HepG2 (cell line): ENCODE measurements around the gene SLC4A5. TPM values are rescaled to one million over a fixed set of nuclear protein-coding genes. Genes with fewer than 3 reads are reported as not detected.

Source experiments
- ATAC-seq: fragments of 200-7000 bp; cut with Tn5 transposase; 3 replicates; pipeline ENCODE4 v1.9.1; 2020; ENCODE audit warnings: mild to moderate bottlenecking, moderate library complexity
- BruUV-seq: library from RNA; stranded (reverse); fragments of 400-500 nt; replicated peaks from 2 replicates; lab custom pipeline; 2021; lab: Mats Ljungman, UMichigan
- CTCF ChIA-PET: fragments of 300-600 bp; formaldehyde crosslinking; extraction: SDS; loops from one replicate; lab custom pipeline; 2021; ENCODE audit warnings: low total read pairs, inconsistent platforms, low intra/inter-chr PET ratio; lab: Yijun Ruan, JAX
- POLR2A ChIA-PET: fragments of 350-600 bp; sonication (Branson Sonifier 250); formaldehyde crosslinking; loops from one replicate; lab custom pipeline; 2020; ENCODE audit warnings: antibody characterized with exemption, inconsistent platforms; lab: Yijun Ruan, JAX
- DNase-seq: peaks from one replicate; pipeline ENCODE4 v3.0.0-alpha.2; 2015; ENCODE audit warnings: low spot score
- FAIRE-seq: peaks from 3 replicates; lab custom pipeline; 2011; peaks lifted over from hg19 to GRCh38; lab: Jason Lieb, UNC
- H2AFZ ChIP-seq: one replicate; pipeline ENCODE4 v1.6.1; 2011; ENCODE audit warnings: low read length, inconsistent platforms
- H3K27ac ChIP-seq: fragments of 300-600 bp; 3 replicates; pipeline ENCODE4 v1.8.0; 2011; ENCODE audit warnings: mixed run types, mild to moderate bottlenecking, mixed read lengths, low read length, inconsistent platforms; ENCODE audit not compliant: insufficient read depth; ENCODE audit errors: extremely low read length
- H3K27me3 ChIP-seq, 2 experiments: fragments of 200-600 bp in 1 of 2; 2 replicates in 1 of 2; 3 replicates in 1 of 2; pipeline versions ENCODE4 v1.6.0 to v1.8.0; 2011; ENCODE audit warnings: low read length in 2 of 2, mild to moderate bottlenecking in 2 of 2, moderate library complexity in 2 of 2, inconsistent platforms in 1 of 2; ENCODE audit not compliant: insufficient read depth in 2 of 2, control insufficient read depth in 1 of 2
- H3K36me3 ChIP-seq, 2 experiments: fragments of 200-600 bp in 1 of 2; replicated peaks in 1 of 2; 2 replicates in 1 of 2; 3 replicates in 1 of 2; pipeline versions ENCODE4 v1.5.1 to v1.8.0; 2011; ENCODE audit warnings: low read length in 2 of 2, inconsistent platforms in 1 of 2; ENCODE audit not compliant: insufficient read depth in 2 of 2, control insufficient read depth in 1 of 2
- H3K4me1 ChIP-seq: 2 replicates; pipeline ENCODE4 v1.5.1; 2012; ENCODE audit warnings: low read length, inconsistent platforms; ENCODE audit not compliant: insufficient read depth
- H3K4me2 ChIP-seq: 2 replicates; pipeline ENCODE4 v1.6.0; 2011; ENCODE audit warnings: low read depth, low read length, inconsistent platforms
- H3K4me3 ChIP-seq, 3 experiments: fragments of 200-600 bp in 1 of 3; sonication (generic), shearing (Covaris generic) in 1 of 3; replicated peaks in 1 of 3; 2 replicates each; pipeline ENCODE4 v1.5.1; 2011 to 2016; ENCODE audit warnings: low read length in 3 of 3, inconsistent platforms in 2 of 3, low read depth in 2 of 3, mild to moderate bottlenecking in 2 of 3, control low read depth in 1 of 3, mixed read lengths in 1 of 3; ENCODE audit not compliant: insufficient read depth in 1 of 3
- H3K79me2 ChIP-seq: one replicate; pipeline ENCODE4 v1.6.1; 2011; ENCODE audit warnings: low read length, inconsistent platforms; ENCODE audit not compliant: insufficient read depth
- H3K9ac ChIP-seq: 2 replicates; pipeline ENCODE4 v1.6.0; 2011; ENCODE audit warnings: mild to moderate bottlenecking, low read depth, low read length, inconsistent platforms; ENCODE audit not compliant: insufficient read depth
- H3K9me3 ChIP-seq: 2 replicates; pipeline ENCODE4 v1.5.1; 2012; ENCODE audit warnings: mild to moderate bottlenecking, low read length
- H4K20me1 ChIP-seq: 2 replicates; pipeline ENCODE4 v1.6.0; 2011; ENCODE audit warnings: inconsistent platforms, mild to moderate bottlenecking, low read length, moderate library complexity; ENCODE audit not compliant: insufficient read depth
- CTCF ChIP-seq: sonication (generic); formaldehyde crosslinking; IDR thresholded peaks from 2 replicates; pipeline ENCODE4 v1.5.0; 2020; ENCODE audit warnings: mild to moderate bottlenecking, missing genetic modification reagents, moderate library complexity
- MAF1 ChIP-seq: sonication (generic); formaldehyde crosslinking; IDR thresholded peaks from 2 replicates; pipeline ENCODE4 v1.5.0; 2020; ENCODE audit warnings: missing genetic modification reagents, borderline replicate concordance
- MYPOP ChIP-seq: sonication (generic); formaldehyde crosslinking; IDR thresholded peaks from 2 replicates; pipeline ENCODE4 v1.8.1; 2023; ENCODE audit warnings: mild to moderate bottlenecking, moderate library complexity, missing genetic modification reagents
- RAD21 ChIP-seq: fragments of 450-650 bp; formaldehyde crosslinking; IDR thresholded peaks from 2 replicates; pipeline ENCODE4 v1.5.0; 2020; ENCODE audit warnings: mild to moderate bottlenecking
- RXRB ChIP-seq: IDR thresholded peaks from 2 replicates; pipeline ENCODE4 v1.6.1; 2016; ENCODE audit warnings: borderline replicate concordance, missing genetic modification reagents, missing compliant biosample characterization
- SAP130 ChIP-seq: IDR thresholded peaks from 2 replicates; pipeline ENCODE4 v1.6.1; 2016; ENCODE audit warnings: low read depth
- SMC3 ChIP-seq: IDR thresholded peaks from 2 replicates; pipeline ENCODE4 v1.6.1; 2011; ENCODE audit warnings: low read length, improper control_type of control experiment
- SNRNP70 ChIP-seq: fragments of 200-400 bp; formaldehyde crosslinking; IDR thresholded peaks from 2 replicates; pipeline ENCODE4 v1.6.1; 2017; ENCODE audit warnings: mild to moderate bottlenecking, low read depth, low read length, moderate library complexity
- STAG1 ChIP-seq: sonication (generic); formaldehyde crosslinking; IDR thresholded peaks from 2 replicates; pipeline ENCODE4 v1.4.0; 2020; ENCODE audit warnings: missing genetic modification reagents
- TARDBP ChIP-seq: sonication (generic); formaldehyde crosslinking; IDR thresholded peaks from 2 replicates; pipeline ENCODE4 v1.8.0; 2022; ENCODE audit warnings: mild to moderate bottlenecking, missing genetic modification reagents
- U2AF2 ChIP-seq: fragments of 200-400 bp; formaldehyde crosslinking; IDR thresholded peaks from 2 replicates; pipeline ENCODE4 v1.6.1; 2017; ENCODE audit warnings: low read depth, mild to moderate bottlenecking, low read length
- XRCC5 ChIP-seq: fragments of 200-400 bp; formaldehyde crosslinking; optimal IDR thresholded peaks from 2 replicates; pipeline ENCODE3; 2017; ENCODE audit warnings: mild to moderate bottlenecking, low read length
- ZFX ChIP-seq: sonication (generic); formaldehyde crosslinking; IDR thresholded peaks from 2 replicates; pipeline ENCODE4 v1.4.0; 2020; ENCODE audit warnings: mild to moderate bottlenecking, low read depth, missing genetic modification reagents, moderate library complexity
- ZNF263 ChIP-seq: sonication (generic); formaldehyde crosslinking; IDR thresholded peaks from 2 replicates; pipeline ENCODE4 v1.4.0; 2020; ENCODE audit warnings: missing genetic modification reagents
- ZNF335 ChIP-seq: sonication (generic); formaldehyde crosslinking; IDR thresholded peaks from 2 replicates; pipeline ENCODE4 v1.4.0; 2020; ENCODE audit warnings: missing genetic modification reagents
- ZNF33B ChIP-seq: sonication (generic); formaldehyde crosslinking; IDR thresholded peaks from 2 replicates; pipeline ENCODE4 v1.5.1; 2020; ENCODE audit warnings: mild to moderate bottlenecking, missing genetic modification reagents
- ZNF644 ChIP-seq: IDR thresholded peaks from 2 replicates; pipeline ENCODE4 v1.6.1; 2016; ENCODE audit warnings: low read depth
- WGBS: methylation state at CpG from one replicate; pipeline ENCODE4 v1.1.6; 2017; ENCODE audit warnings: low lambda C conversion rate; 5-methylcytosine and 5-hydroxymethylcytosine counted together
- in situ Hi-C: cut with HindIII; loops from 2 replicates; pipeline ENCODE4 v1.10.0; 2017; ENCODE audit warnings: low pct_unique_long_range_greater_than_20kb; ENCODE audit not compliant: extremely low pct_ligation_motif_present
- intact Hi-C: fragments of 100-400 bp; cut with micrococcal nuclease; formaldehyde crosslinking; loops from one replicate; pipeline ENCODE4 v1.10.0; 2022; ENCODE audit not compliant: unreplicated experiment
- polyA plus RNA-seq, 8 experiments: library from polyadenylated mRNA; depleted of rRNA in 3 of 8; stranded (reverse) in 7 of 8; unstranded in 1 of 8; fragments of >200 nt; fragmentation: Illumina TruSeq in 4 of 8; extraction: Trizol in 4 of 8; gene quantifications; 2 replicates each; pipeline versions ENCODE4 v1.2.1 to v1.2.3, GENCODE V29; 2011 to 2016; ENCODE audit warnings: low read depth in 4 of 8, missing spikeins in 1 of 8, mixed read lengths in 1 of 8; ENCODE audit not compliant: insufficient read depth in 1 of 8
- total RNA-seq, 5 experiments: library from RNA; depleted of rRNA; stranded (reverse); fragments of >200 nt; fragmentation: Illumina TruSeq; extraction: Trizol; gene quantifications; 2 replicates each; pipeline ENCODE4 v1.2.3, GENCODE V29; 2016; ENCODE audit warnings: low read depth in 1 of 5

Gene SLC4A5
- total and polyA plus RNA-seq, 2 of the 13 experiments (the other 11 are each of a cell fraction or from before 2014, with no cell fraction given): 0.50 TPM; not detected in 1

GRCh38 chr2:74333896-74334586 lies 9.2 kb downstream of the SLC4A5 start:
- no peak for DNase-seq
- ChIA-PET POLR2A (interaction anchor here (1.5 kb wide), 1 partner anchor 124 kb away, joined by 3 read pairs; the partner anchor contains the start of gene WBP1), CTCF (interaction anchor here (0.9 to 1.7 kb wide), 7 partner anchors 58 to 254 kb away, joined by 3 to 25 read pairs (median 6); no protein-coding TSS in a partner anchor)
- H3K9ac ChIP-seq: no peak overlapping the region
- H3K4me2 ChIP-seq: no peak overlapping the region
- ATAC-seq: no peak
- H3K4me1 ChIP-seq: no peaks in the 10 kb centered on the region
- H3K36me3 ChIP-seq: no peaks in the 10 kb centered on the region
- H3K9me3 ChIP-seq: no peaks in the 10 kb centered on the region
- TF ChIP-seq SNRNP70 (no peak), TARDBP (CRISPR knock-in tag) (no peak), MAF1 (no peak), RXRB (CRISPR knock-in tag) (no peak), ZNF644 (no peak), ZNF33B (CRISPR knock-in tag) (no peak)
- intact Hi-C loops: loop anchor here (1.0 to 5.0 kb wide), 5 partner anchors 58 to 253 kb away; no protein-coding TSS in a partner anchor
- no peaks in the 10 kb centered on the region for H4K20me1 ChIP-seq
- no TSS peak for BruUV-seq
- no peak overlapping the region for H3K27ac ChIP-seq
- 40% methylated on average over 6 of the region's 6 CpGs for WGBS
- H3K27me3 ChIP-seq: no peaks in the 10 kb centered on the region
- no peak overlapping the region for H2AFZ ChIP-seq
- no peak for FAIRE-seq
- in situ Hi-C loops: no loop called here
- no peak overlapping the region for H3K4me3 ChIP-seq
- H3K79me2 ChIP-seq: no peaks in the 10 kb centered on the region

- DNase-seq (peak; percentile 63), ATAC-seq (peak; percentile 90), FAIRE-seq (peak; percentile 76)
- H4K20me1 ChIP-seq: no peaks in the 10 kb centered on the region
- H3K4me1 ChIP-seq: no peaks in the 10 kb centered on the region
- no peaks in the 10 kb centered on the region for H3K27me3 ChIP-seq
- H3K27ac ChIP-seq: no peak overlapping the region
- no peaks in the 10 kb centered on the region for H3K79me2 ChIP-seq
- no TSS peak for BruUV-seq
- no peaks in the 10 kb centered on the region for H3K9me3 ChIP-seq
- no peaks in the 10 kb centered on the region for H3K36me3 ChIP-seq
- H3K4me3 ChIP-seq: no peak overlapping the region
- H2AFZ ChIP-seq: no peak overlapping the region
- in situ Hi-C loops (no loop called here), intact Hi-C loops (loop anchor here (1.0 to 5.0 kb wide), 3 partner anchors 59 to 254 kb away; no protein-coding TSS in a partner anchor)
- H3K4me2 ChIP-seq: no peak overlapping the region
- ChIA-PET POLR2A (interaction anchor here (1.5 kb wide), 1 partner anchor 125 kb away, joined by 3 read pairs; the partner anchor contains the start of gene WBP1), CTCF (interaction anchor here (0.9 to 1.7 kb wide), 3 partner anchors 67 to 254 kb away, joined by 4 to 9 read pairs (median 8); no protein-coding TSS in a partner anchor)
- H3K9ac ChIP-seq: no peak overlapping the region
- WGBS: 23% methylated on average over 3 of the region's 3 CpGs
- TF ChIP-seq STAG1 (CRISPR knock-in tag): peak; percentile 81
- peak; percentile 61 for TF ChIP-seq XRCC5
- peak; percentile 79; the same call in 1 of the 2 replicates for TF ChIP-seq ZNF335 (CRISPR knock-in tag)
- peak; percentile 28; the same call in 1 of the 2 replicates for TF ChIP-seq ZFX (CRISPR knock-in tag)
- peak; percentile 78 for TF ChIP-seq SMC3
- no peak for TF ChIP-seq SAP130 (CRISPR knock-in tag)
- TF ChIP-seq U2AF2: no peak
- TF ChIP-seq MYPOP: no peak
- peak; percentile 75 for TF ChIP-seq CTCF
- peak; percentile 57; the same call in 1 of the 2 replicates for TF ChIP-seq ZNF263 (CRISPR knock-in tag)
- TF ChIP-seq RAD21 (CRISPR knock-in tag): peak; percentile 48
Measured at GRCh38 chr2:74333175-74333574, 10.0 kb downstream of the SLC4A5 start.
